GM12878 (cell line): ENCODE measurements around the gene GSAP. TPM values are rescaled to one million over a fixed set of nuclear protein-coding genes. Genes with fewer than 3 reads are reported as not detected.

Experiments used
- ATAC-seq: fragments of 200-7000 bp; cut with Tn5 transposase; 3 replicates; pipeline ENCODE4 v1.9.1; 2020; ENCODE audit warnings: mild to moderate bottlenecking, moderate library complexity
- BruUV-seq: library from RNA; stranded (reverse); fragments of 400-500 nt; replicated peaks from 2 replicates; lab custom pipeline; 2021; lab: Mats Ljungman, UMichigan
- CTCF ChIA-PET: fragments of 300-600 bp; sonication (Branson Sonifier 250); formaldehyde crosslinking; extraction: SDS; loops from one replicate; lab custom pipeline; 2021; ENCODE audit warnings: inconsistent platforms; lab: Yijun Ruan, JAX
- POLR2A ChIA-PET: fragments of 350-600 bp; formaldehyde crosslinking; extraction: SDS; loops from one replicate; lab custom pipeline; 2021; ENCODE audit warnings: inconsistent platforms; lab: Charles Lee
- RAD21 ChIA-PET: fragments of 300-600 bp; sonication (Branson Sonifier 250); formaldehyde crosslinking; loops from one replicate; lab custom pipeline; 2023; ENCODE audit warnings: antibody characterized with exemption; ENCODE audit not compliant: unreplicated experiment; lab: Charles Lee
- SMC1A ChIA-PET: fragments of 300-600 bp; sonication (Branson Sonifier 250); formaldehyde crosslinking; loops from one replicate; lab custom pipeline; 2023; ENCODE audit not compliant: unreplicated experiment, uncharacterized antibody; lab: Charles Lee
- DNase-seq: peaks from one replicate; pipeline ENCODE4 v3.0.0-alpha.2; 2011; ENCODE audit warnings: low read depth, low spot score
- FAIRE-seq: peaks from 3 replicates; lab custom pipeline; 2011; peaks lifted over from hg19 to GRCh38; lab: Jason Lieb, UNC
- H2AFZ ChIP-seq: 2 replicates; pipeline ENCODE4 v1.6.0; 2011; ENCODE audit warnings: low read depth, low read length, control low read depth; ENCODE audit not compliant: control insufficient read depth
- H3K27ac ChIP-seq: 2 replicates; pipeline ENCODE4 v1.5.1; 2011; ENCODE audit warnings: control low read depth; ENCODE audit not compliant: control insufficient read depth, insufficient read depth
- H3K27me3 ChIP-seq, 2 experiments: replicated peaks in 1 of 2; 2 replicates each; pipeline versions ENCODE4 v1.6.0 to v1.6.1; 2011; ENCODE audit warnings: low read length in 1 of 2; ENCODE audit not compliant: control insufficient read depth in 2 of 2, insufficient read depth in 2 of 2
- H3K36me3 ChIP-seq, 2 experiments: 2 replicates each; pipeline ENCODE4 v1.5.1; 2011; ENCODE audit warnings: low read length in 1 of 2; ENCODE audit not compliant: control insufficient read depth in 2 of 2, insufficient read depth in 2 of 2
- H3K4me1 ChIP-seq: 2 replicates; pipeline ENCODE4 v1.6.1; 2011; ENCODE audit warnings: mild to moderate bottlenecking, low read length, moderate library complexity, mixed read lengths; ENCODE audit not compliant: control insufficient read depth, insufficient read depth
- H3K4me2 ChIP-seq: 2 replicates; pipeline ENCODE4 v1.6.0; 2011; ENCODE audit warnings: control low read depth; ENCODE audit not compliant: control insufficient read depth, insufficient read depth
- H3K4me3 ChIP-seq: fragments of 200-600 bp; sonication (generic); 2 replicates; pipeline ENCODE4 v1.5.1; 2016
- H3K79me2 ChIP-seq: 2 replicates; pipeline ENCODE4 v1.6.0; 2011; ENCODE audit warnings: low read length; ENCODE audit not compliant: control insufficient read depth, insufficient read depth
- H3K9ac ChIP-seq: 2 replicates; pipeline ENCODE4 v1.8.0; 2011; ENCODE audit warnings: low read length, control low read depth, mixed read lengths; ENCODE audit not compliant: control insufficient read depth, insufficient read depth
- H3K9me3 ChIP-seq: replicated peaks from 3 replicates; pipeline ENCODE4 v1.5.1; 2011; ENCODE audit warnings: mild to moderate bottlenecking, low read length; ENCODE audit not compliant: control insufficient read depth, insufficient read depth
- H4K20me1 ChIP-seq: 2 replicates; pipeline ENCODE4 v1.6.0; 2011; ENCODE audit not compliant: control insufficient read depth, insufficient read depth
- BCLAF1 ChIP-seq: fragments of 450-650 bp; IDR thresholded peaks from 2 replicates; pipeline ENCODE4 v1.6.1; 2017; ENCODE audit warnings: antibody characterized with exemption, mild to moderate bottlenecking, moderate library complexity
- CBFB ChIP-seq: IDR thresholded peaks from 2 replicates; pipeline ENCODE4 v1.6.1; 2016; ENCODE audit warnings: antibody characterized with exemption, low read depth
- CHD1 ChIP-seq: IDR thresholded peaks from 2 replicates; pipeline ENCODE4 v1.6.1; 2012; ENCODE audit warnings: low read depth, low read length, improper control_type of control experiment
- DPF2 ChIP-seq: fragments of 450-650 bp; IDR thresholded peaks from 2 replicates; pipeline ENCODE4 v1.6.1; 2017; ENCODE audit warnings: mild to moderate bottlenecking
- ESRRA ChIP-seq: IDR thresholded peaks from 2 replicates; pipeline ENCODE4 v1.6.1; 2012; ENCODE audit warnings: mild to moderate bottlenecking, low read length, improper control_type of control experiment
- FOXK2 ChIP-seq: fragments of 450-650 bp; IDR thresholded peaks from 2 replicates; pipeline ENCODE4 v1.6.1; 2017; ENCODE audit warnings: mild to moderate bottlenecking, moderate library complexity
- HDGF ChIP-seq: fragments of 450-650 bp; IDR thresholded peaks from 2 replicates; pipeline ENCODE4 v1.6.1; 2016; ENCODE audit warnings: antibody characterized with exemption
- IRF5 ChIP-seq: fragments of 450-650 bp; IDR thresholded peaks from 2 replicates; pipeline ENCODE4 v1.6.1; 2017; ENCODE audit warnings: borderline replicate concordance
- MLLT1 ChIP-seq: fragments of 450-650 bp; IDR thresholded peaks from 2 replicates; pipeline ENCODE4 v1.6.1; 2016; ENCODE audit warnings: mild to moderate bottlenecking
- PAX5 ChIP-seq: IDR thresholded peaks from 2 replicates; pipeline ENCODE4 v1.6.1; 2011; ENCODE audit warnings: low read depth, low read length, borderline replicate concordance
- POLR2AphosphoS5 ChIP-seq: IDR thresholded peaks from 2 replicates; pipeline ENCODE4 v1.6.1; 2011; ENCODE audit warnings: mild to moderate bottlenecking, low read length, inconsistent platforms
- SMAD1 ChIP-seq: fragments of 450-650 bp; IDR thresholded peaks from 2 replicates; pipeline ENCODE4 v1.6.1; 2018; ENCODE audit warnings: mild to moderate bottlenecking, low read depth; ENCODE audit not compliant: partially characterized antibody
- SMARCA5 ChIP-seq: fragments of 450-650 bp; IDR thresholded peaks from 2 replicates; pipeline ENCODE4 v1.6.1; 2017; ENCODE audit warnings: mild to moderate bottlenecking
- SMC3 ChIP-seq: IDR thresholded peaks from 2 replicates; pipeline ENCODE4 v1.6.1; 2011; ENCODE audit warnings: low read length, improper control_type of control experiment, borderline replicate concordance
- TCF3 ChIP-seq: IDR thresholded peaks from 2 replicates; pipeline ENCODE4 v1.6.1; 2012; ENCODE audit warnings: low read depth, mild to moderate bottlenecking, low read length, borderline replicate concordance; ENCODE audit not compliant: insufficient read depth
- USF1 ChIP-seq: IDR thresholded peaks from 2 replicates; pipeline ENCODE4 v1.6.1; 2011; ENCODE audit warnings: borderline replicate concordance, low read depth, mild to moderate bottlenecking, moderate library complexity, mixed read lengths, low read length; ENCODE audit not compliant: insufficient read depth; ENCODE audit errors: extremely low read length
- ZNF274 ChIP-seq: IDR thresholded peaks from one replicate; pipeline ENCODE4 v1.8.0; 2011; ENCODE audit not compliant: insufficient read length, insufficient read depth
- WGBS: methylation state at CpG from one replicate; pipeline ENCODE4 v1.1.6; 2016; ENCODE audit warnings: low lambda C conversion rate; ENCODE audit not compliant: insufficient replicate concordance, insufficient coverage; ENCODE audit errors: missing lambda C conversion rate; 5-methylcytosine and 5-hydroxymethylcytosine counted together
- in situ Hi-C: fragments of 300-500 bp; cut with MboI; formaldehyde crosslinking; loops from 9 replicates; pipeline ENCODE4 v1.14.3; 2018; ENCODE audit warnings: mixed read lengths
- intact Hi-C: fragments of 100-400 bp; cut with micrococcal nuclease; formaldehyde crosslinking; loops from one replicate; pipeline ENCODE4 v1.14.2; 2022; ENCODE audit not compliant: unreplicated experiment
- polyA plus RNA-seq, 11 experiments: library from polyadenylated mRNA; depleted of rRNA in 4 of 11; unstranded in 6 of 11; stranded (reverse) in 5 of 11; fragments of >200 nt; fragmentation: Nextera tagmentation in 4 of 11; fragmentation: Illumina TruSeq in 1 of 11; extraction: Ambion mirVana in 4 of 11; extraction: Trizol in 1 of 11; gene quantifications; 1 replicate in 1 of 11; 2 replicates in 10 of 11; pipeline versions ENCODE4 v1.2.1 to v1.2.3, GENCODE V29; 2011 to 2016; ENCODE audit warnings: inconsistent platforms in 2 of 11, missing spikeins in 2 of 11, low read depth in 1 of 11
- total RNA-seq, 4 experiments: library from RNA; depleted of rRNA in 3 of 4; stranded (reverse); fragments of >200 nt in 3 of 4; fragmentation: Illumina TruSeq in 1 of 4; extraction: Trizol in 1 of 4; gene quantifications; 2 replicates each; pipeline versions ENCODE4 v1.2.1 to v1.2.3, GENCODE V29; 2013 to 2021

Gene GSAP
- total and polyA plus RNA-seq, 10 of the 15 experiments (the other 5 are each of a cell fraction or from before 2014, with no cell fraction given), result 6.6 to 38.1 (median 21.8) TPM

GRCh38 chr7:77339726-77340125 is 76.4 kb downstream of the GSAP start (continued):
- no peak for TF ChIP-seq BCLAF1
- TF ChIP-seq SMAD1, result no peak

GRCh38 chr7:77338883-77339629 is 77.1 kb downstream of the GSAP start:
- no peak overlapping the region for H2AFZ ChIP-seq
- POLR2A ChIA-PET, result no interaction called here
- DNase-seq (no peak), ATAC-seq (no peak), FAIRE-seq (no peak)
- H4K20me1 ChIP-seq, result no peaks in the 10 kb centered on the region
- CTCF ChIA-PET, result no interaction called here
- intact Hi-C loops (no loop called here), in situ Hi-C loops (no loop called here)
- RAD21 ChIA-PET, result interaction anchor here (1.0 kb wide), 1 partner anchor 92 kb away, joined by 5 read pairs; no protein-coding TSS in a partner anchor
- H3K9ac ChIP-seq, result no peak overlapping the region
- H3K27ac ChIP-seq, result no peak overlapping the region
- H3K9me3 ChIP-seq, result no peaks in the 10 kb centered on the region
- no peaks in the 10 kb centered on the region for H3K36me3 ChIP-seq
- H3K27me3 ChIP-seq, result no peaks in the 10 kb centered on the region
- no peak overlapping the region for H3K4me2 ChIP-seq
- H3K4me3 ChIP-seq, result no peak overlapping the region
- 97% methylated on average over 5 of the region's 5 CpGs for WGBS
- H3K4me1 ChIP-seq, result peaks cover 18% of the 10 kb centered on the region
- no TSS peak for BruUV-seq
- H3K79me2 ChIP-seq, result no peaks in the 10 kb centered on the region
- SMC1A ChIA-PET, result interaction anchor here (0.7 to 1.2 kb wide), 3 partner anchors 10 to 58 kb away, joined by 3 to 4 read pairs (median 3); no protein-coding TSS in a partner anchor
- TF ChIP-seq DPF2, result no peak
- TF ChIP-seq IRF5, result no peak
- TF ChIP-seq FOXK2, result no peak
- TF ChIP-seq TCF3, result no peak
- TF ChIP-seq SMARCA5, result no peak
- no peak for TF ChIP-seq HDGF
- TF ChIP-seq CBFB, result no peak
- no peak for TF ChIP-seq ESRRA
- TF ChIP-seq POLR2AphosphoS5, result no peak
- TF ChIP-seq SMC3, result no peak
- no peak for TF ChIP-seq CHD1
- TF ChIP-seq ZNF274, result no peak
- TF ChIP-seq MLLT1, result no peak
- TF ChIP-seq USF1, result no peak
- no peak for TF ChIP-seq PAX5
